Loucy (cell line): ENCODE results near the gene SORCS2.

Source experiments
- H2AFZ ChIP-seq: fragments of 200-600 bp; sonication (generic); 2 replicates; pipeline ENCODE4 v1.6.0; 2016; ENCODE audit warnings: antibody characterized with exemption, mild to moderate bottlenecking, low read length, moderate library complexity
- H3F3A ChIP-seq: fragments of 200-600 bp; 2 replicates; pipeline ENCODE4 v1.6.0; 2016; ENCODE audit warnings: antibody characterized with exemption, low read depth, mild to moderate bottlenecking
- H3K27me3 ChIP-seq: fragments of 200-600 bp; sonication (generic); 2 replicates; pipeline ENCODE4 v1.6.1; 2014; ENCODE audit warnings: low read length, mild to moderate bottlenecking; ENCODE audit not compliant: insufficient read depth, poor library complexity, severe bottlenecking
- H3K36me3 ChIP-seq: fragments of 200-600 bp; sonication (generic); 2 replicates; pipeline ENCODE4 v1.6.1; 2016; ENCODE audit warnings: low read length; ENCODE audit not compliant: insufficient read depth
- H3K4me1 ChIP-seq: fragments of 200-600 bp; sonication (generic); 2 replicates; pipeline ENCODE4 v1.5.1; 2014; ENCODE audit warnings: low read length, mild to moderate bottlenecking; ENCODE audit not compliant: insufficient read depth, poor library complexity, severe bottlenecking
- H3K4me2 ChIP-seq: fragments of 200-600 bp; sonication (generic); 2 replicates; pipeline ENCODE4 v1.6.0; 2014; ENCODE audit warnings: antibody characterized with exemption, low read length, low read depth, mild to moderate bottlenecking; ENCODE audit not compliant: poor library complexity, severe bottlenecking
- H3K4me3 ChIP-seq: fragments of 200-600 bp; sonication (generic); 2 replicates; pipeline ENCODE4 v1.5.1; 2014; ENCODE audit warnings: low read length, mild to moderate bottlenecking, mixed read lengths; ENCODE audit not compliant: poor library complexity, severe bottlenecking
- H3K79me2 ChIP-seq: fragments of 200-600 bp; sonication (generic); 2 replicates; pipeline ENCODE4 v1.6.1; 2014; ENCODE audit warnings: low read length; ENCODE audit not compliant: insufficient read depth
- H3K9ac ChIP-seq: fragments of 200-600 bp; sonication (generic); 2 replicates; pipeline ENCODE4 v1.6.0; 2014; ENCODE audit warnings: mild to moderate bottlenecking, low read depth, low read length, moderate library complexity; ENCODE audit not compliant: poor library complexity, severe bottlenecking
- H3K9me2 ChIP-seq: fragments of 200-600 bp; sonication (generic); replicated peaks from 2 replicates; pipeline ENCODE4 v1.6.1; 2016; ENCODE audit warnings: low read depth, low read length, mixed read lengths
- H3K9me3 ChIP-seq: fragments of 200-600 bp; sonication (generic); 2 replicates; pipeline ENCODE4 v1.6.1; 2014; ENCODE audit warnings: mild to moderate bottlenecking, antibody characterized with exemption, low read length, low read depth; ENCODE audit not compliant: insufficient read depth
- H4K20me1 ChIP-seq: fragments of 200-600 bp; sonication (generic); 2 replicates; pipeline ENCODE4 v1.6.0; 2014; ENCODE audit warnings: antibody characterized with exemption, low read length, mild to moderate bottlenecking; ENCODE audit not compliant: insufficient read depth, poor library complexity, severe bottlenecking
- CTCF ChIP-seq: fragments of 200-600 bp; sonication (generic); conservative IDR thresholded peaks from 2 replicates; pipeline ENCODE4 v1.5.1; 2014; ENCODE audit warnings: mild to moderate bottlenecking, antibody characterized with exemption, low read length
- EZH2phosphoT487 ChIP-seq: fragments of 200-600 bp; IDR thresholded peaks from 2 replicates; pipeline ENCODE4 v1.6.1; 2018; ENCODE audit warnings: antibody characterized with exemption, mild to moderate bottlenecking, moderate library complexity, borderline replicate concordance

The SORCS2 gene

GRCh38 chr4:7185487-7186030 is 6.8 kb upstream of the SORCS2 start:
- no peak overlapping the region for H2AFZ ChIP-seq
- no peaks in the 10 kb centered on the region for H4K20me1 ChIP-seq

GRCh38 chr4:7186031-7186430 is 6.3 kb upstream of the SORCS2 start:
- Histone ChIP-seq H2AFZ (no peak overlapping the region), H3K4me2 (no peak overlapping the region), H3K4me3 (no peak overlapping the region), H4K20me1 (no peaks in the 10 kb centered on the region), H3F3A (no peaks in the 10 kb centered on the region), H3K36me3 (no peaks in the 10 kb centered on the region), H3K9ac (no peak overlapping the region), H3K9me3 (0 out of 2 replicates have a peak, but pooled peaks cover 3% of the 10 kb centered on the region), H3K27me3 (no peaks in the 10 kb centered on the region), H3K79me2 (no peaks in the 10 kb centered on the region), H3K9me2 (no peaks in the 10 kb centered on the region), H3K4me1 (no peaks in the 10 kb centered on the region)
- no peak for TF ChIP-seq CTCF
- no peak for TF ChIP-seq EZH2phosphoT487

More at GRCh38 chr4:7185487-7186030, 6.8 kb upstream of the SORCS2 start:
- no peak overlapping the region for H3K4me2 ChIP-seq
- TF ChIP-seq EZH2phosphoT487, result no peak
- no peak for TF ChIP-seq CTCF
- H3K9ac ChIP-seq, result no peak overlapping the region
- H3K4me1 ChIP-seq, result no peaks in the 10 kb centered on the region
- H3K9me3 ChIP-seq, result 0 out of 2 replicates have a peak, but pooled peaks cover 3% of the 10 kb centered on the region
- no peaks in the 10 kb centered on the region for H3K27me3 ChIP-seq
- no peaks in the 10 kb centered on the region for H3K79me2 ChIP-seq
- H3K9me2 ChIP-seq, result no peaks in the 10 kb centered on the region
- no peaks in the 10 kb centered on the region for H3K36me3 ChIP-seq
- no peaks in the 10 kb centered on the region for H3F3A ChIP-seq
- H3K4me3 ChIP-seq, result no peak overlapping the region

GRCh38 chr4:7186516-7187167 is 5.7 kb upstream of the SORCS2 start:
- Histone ChIP-seq H3K9me3 (0 out of 2 replicates have a peak, but pooled peaks cover 3% of the 10 kb centered on the region), H4K20me1 (no peaks in the 10 kb centered on the region), H3K4me1 (no peaks in the 10 kb centered on the region), H3F3A (no peaks in the 10 kb centered on the region), H3K27me3 (no peaks in the 10 kb centered on the region), H3K9ac (no peak overlapping the region), H3K9me2 (no peaks in the 10 kb centered on the region), H3K4me2 (no peak overlapping the region), H2AFZ (no peak overlapping the region), H3K79me2 (no peaks in the 10 kb centered on the region), H3K4me3 (no peak overlapping the region), H3K36me3 (no peaks in the 10 kb centered on the region)
- TF ChIP-seq CTCF, result no peak
- no peak for TF ChIP-seq EZH2phosphoT487
